C4-2B (cell line): ENCODE data around the gene CRACR2B.
A peak's percentile ranks its signal among the peaks of the same experiment; 100 is the strongest.

Experiments
- ZFX ChIP-seq: fragments of 450-650 bp; IDR thresholded peaks from 2 replicates; pipeline ENCODE4 v1.6.1; 2017
- TF ChIP-seq, protein P1 (sequence below): fragments of 450-650 bp; conservative IDR thresholded peaks from 2 replicates; pipeline ENCODE4 v1.5.1; 2017; ENCODE audit warnings: mild to moderate bottlenecking

DNA sequence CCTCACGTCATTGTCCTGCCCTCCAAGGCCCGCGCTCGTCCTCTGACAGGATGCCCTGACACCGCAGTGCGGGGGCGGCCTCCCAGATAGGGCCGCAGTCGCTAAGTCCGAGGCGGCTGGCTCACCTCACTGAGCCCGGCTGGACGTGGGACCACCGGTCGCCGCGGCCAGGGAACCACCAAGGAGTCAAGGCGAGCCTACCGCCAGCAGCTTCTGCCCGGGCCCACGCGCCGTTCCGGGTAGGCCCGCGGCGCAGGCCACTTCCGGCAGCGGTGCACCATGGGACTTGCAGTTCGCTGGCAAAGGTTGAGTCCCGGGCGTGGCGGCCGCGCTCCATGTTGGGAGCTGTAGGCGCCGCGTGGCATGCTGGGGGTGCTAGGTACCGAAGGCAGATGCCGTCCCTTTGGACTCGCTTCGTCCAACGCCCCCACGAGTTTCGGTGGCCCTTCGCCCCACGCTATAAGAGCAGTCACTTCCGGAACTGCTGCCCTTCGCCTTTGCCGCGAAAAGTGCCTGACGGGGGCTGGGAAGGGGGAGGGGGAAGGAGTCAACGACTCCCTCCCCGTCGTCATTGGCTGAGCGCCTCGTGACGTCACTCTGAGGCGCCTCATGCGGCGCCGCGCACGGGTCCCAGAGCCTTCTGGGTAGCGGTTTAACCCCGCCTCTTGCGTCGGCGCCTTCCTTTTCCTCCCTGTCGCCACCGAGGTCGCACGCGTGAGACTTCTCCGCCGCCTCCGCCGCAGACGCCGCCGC lies 18.3 kb upstream of the CRACR2B start, which contains the start of gene RPLP2:
- TF ChIP-seq, protein P1, sequence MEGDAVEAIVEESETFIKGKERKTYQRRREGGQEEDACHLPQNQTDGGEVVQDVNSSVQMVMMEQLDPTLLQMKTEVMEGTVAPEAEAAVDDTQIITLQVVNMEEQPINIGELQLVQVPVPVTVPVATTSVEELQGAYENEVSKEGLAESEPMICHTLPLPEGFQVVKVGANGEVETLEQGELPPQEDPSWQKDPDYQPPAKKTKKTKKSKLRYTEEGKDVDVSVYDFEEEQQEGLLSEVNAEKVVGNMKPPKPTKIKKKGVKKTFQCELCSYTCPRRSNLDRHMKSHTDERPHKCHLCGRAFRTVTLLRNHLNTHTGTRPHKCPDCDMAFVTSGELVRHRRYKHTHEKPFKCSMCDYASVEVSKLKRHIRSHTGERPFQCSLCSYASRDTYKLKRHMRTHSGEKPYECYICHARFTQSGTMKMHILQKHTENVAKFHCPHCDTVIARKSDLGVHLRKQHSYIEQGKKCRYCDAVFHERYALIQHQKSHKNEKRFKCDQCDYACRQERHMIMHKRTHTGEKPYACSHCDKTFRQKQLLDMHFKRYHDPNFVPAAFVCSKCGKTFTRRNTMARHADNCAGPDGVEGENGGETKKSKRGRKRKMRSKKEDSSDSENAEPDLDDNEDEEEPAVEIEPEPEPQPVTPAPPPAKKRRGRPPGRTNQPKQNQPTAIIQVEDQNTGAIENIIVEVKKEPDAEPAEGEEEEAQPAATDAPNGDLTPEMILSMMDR: no peak
- TF ChIP-seq ZFX: peak; percentile 99
